Measurements from ENCODE around the gene RAC2.
"Not testable (repeated sequence)": the region's sequence is repeated elsewhere in the genome, so short reads cannot be mapped to it uniquely, and the experiment has no call there.

The RAC2 gene

DNA sequence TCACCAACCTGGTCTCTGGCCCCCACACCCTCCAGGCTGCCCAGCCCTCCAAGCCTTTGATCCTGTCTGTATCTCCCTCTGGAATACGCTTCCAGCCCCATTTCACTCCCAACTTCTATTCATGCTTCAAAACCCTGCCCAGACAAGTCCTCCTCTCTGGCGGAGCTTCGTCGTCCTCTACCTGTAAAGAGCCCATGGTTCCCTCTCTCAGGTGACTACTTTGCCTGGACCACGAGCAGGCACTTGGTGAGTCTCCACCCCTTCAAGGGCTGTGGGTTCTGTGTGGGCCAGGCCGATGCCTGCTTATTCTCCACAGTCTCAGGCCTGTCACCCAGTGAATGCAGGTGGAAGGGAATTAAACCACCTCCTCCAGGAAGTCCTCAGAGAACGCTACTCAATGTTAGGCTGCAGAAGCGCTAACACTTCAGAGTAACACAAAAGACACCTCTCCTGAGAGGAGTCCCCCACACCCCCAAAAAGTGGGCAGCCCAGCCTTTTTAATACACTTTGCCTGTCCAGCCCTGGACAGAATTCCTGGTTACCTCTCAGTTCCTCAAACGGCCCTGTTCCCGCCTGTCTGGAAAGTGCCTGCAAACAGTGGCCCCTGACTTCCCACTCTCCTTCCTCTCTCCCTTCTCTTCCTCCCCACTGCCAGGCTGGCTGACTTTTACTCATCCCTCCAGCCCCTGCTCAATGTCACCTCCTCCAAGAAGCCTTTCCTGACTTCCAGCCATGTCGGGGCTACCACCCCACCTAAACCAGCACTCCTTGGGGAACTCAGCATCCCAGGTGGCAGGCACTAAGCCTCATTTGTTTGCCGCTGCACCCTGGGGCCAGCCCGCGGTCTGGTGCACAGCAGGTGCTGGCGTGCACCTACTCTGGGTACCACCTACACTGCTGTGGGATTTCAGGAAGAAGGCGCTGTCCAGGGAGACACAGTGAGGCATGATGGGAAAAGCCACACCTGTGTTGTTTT lies 9.0 kb downstream of the RAC2 start:
- peak overlapping the region; percentile 16; the same call in 1 of the 2 replicates for H3K4me2 ChIP-seq (ENCODE audit: low read depth, low read length)
- peak overlapping the region; percentile 34; the same call in 1 of the 2 replicates for H3K27ac ChIP-seq (ENCODE audit: low read length)
- no peaks in the 10 kb centered on the region for H3K9me2 ChIP-seq (replicated peaks; ENCODE audit: insufficient read depth, low read length)
- H4K20me1 ChIP-seq (ENCODE audit: insufficient read depth, low read length) = 0 out of 2 replicates have a peak, but pooled peaks cover 4% of the 10 kb centered on the region
- no peak for DNase-seq
- H3F3A ChIP-seq (ENCODE audit: insufficient read depth, low read length) = peaks cover 78% of the 10 kb centered on the region
- H3K9me3 ChIP-seq (replicated peaks; ENCODE audit: insufficient read depth, low read length) = no peaks in the 10 kb centered on the region
- H3K36me3 ChIP-seq (replicated peaks; ENCODE audit: insufficient read depth, low read length) = 0 out of 2 replicates have a peak, but pooled peaks cover 5% of the 10 kb centered on the region
- no peak overlapping the region for H3K9ac ChIP-seq (ENCODE audit: low read length)
- TF ChIP-seq EZH2phosphoT487 (IDR thresholded peaks at IDR 0.05; ENCODE audit: low read length) (no peak), EZH2 (optimal IDR thresholded peaks at IDR 0.05; ENCODE audit: low read depth, low read length) (no peak)
- TF ChIP-seq, protein P1, sequence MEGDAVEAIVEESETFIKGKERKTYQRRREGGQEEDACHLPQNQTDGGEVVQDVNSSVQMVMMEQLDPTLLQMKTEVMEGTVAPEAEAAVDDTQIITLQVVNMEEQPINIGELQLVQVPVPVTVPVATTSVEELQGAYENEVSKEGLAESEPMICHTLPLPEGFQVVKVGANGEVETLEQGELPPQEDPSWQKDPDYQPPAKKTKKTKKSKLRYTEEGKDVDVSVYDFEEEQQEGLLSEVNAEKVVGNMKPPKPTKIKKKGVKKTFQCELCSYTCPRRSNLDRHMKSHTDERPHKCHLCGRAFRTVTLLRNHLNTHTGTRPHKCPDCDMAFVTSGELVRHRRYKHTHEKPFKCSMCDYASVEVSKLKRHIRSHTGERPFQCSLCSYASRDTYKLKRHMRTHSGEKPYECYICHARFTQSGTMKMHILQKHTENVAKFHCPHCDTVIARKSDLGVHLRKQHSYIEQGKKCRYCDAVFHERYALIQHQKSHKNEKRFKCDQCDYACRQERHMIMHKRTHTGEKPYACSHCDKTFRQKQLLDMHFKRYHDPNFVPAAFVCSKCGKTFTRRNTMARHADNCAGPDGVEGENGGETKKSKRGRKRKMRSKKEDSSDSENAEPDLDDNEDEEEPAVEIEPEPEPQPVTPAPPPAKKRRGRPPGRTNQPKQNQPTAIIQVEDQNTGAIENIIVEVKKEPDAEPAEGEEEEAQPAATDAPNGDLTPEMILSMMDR (IDR thresholded peaks at IDR 0.05; ENCODE audit: low read length) = no peak
- no peak overlapping the region for H2AFZ ChIP-seq (ENCODE audit: low read length)
- H3K4me1 ChIP-seq (ENCODE audit: low read length) = peaks cover 88% of the 10 kb centered on the region
- H3K4me3 ChIP-seq (ENCODE audit: low read length) = no peak overlapping the region
- peaks cover 88% of the 10 kb centered on the region for H3K79me2 ChIP-seq (ENCODE audit: low read length)
- no peaks in the 10 kb centered on the region for H3K27me3 ChIP-seq (replicated peaks; ENCODE audit: insufficient read depth, low read length)

DNA sequence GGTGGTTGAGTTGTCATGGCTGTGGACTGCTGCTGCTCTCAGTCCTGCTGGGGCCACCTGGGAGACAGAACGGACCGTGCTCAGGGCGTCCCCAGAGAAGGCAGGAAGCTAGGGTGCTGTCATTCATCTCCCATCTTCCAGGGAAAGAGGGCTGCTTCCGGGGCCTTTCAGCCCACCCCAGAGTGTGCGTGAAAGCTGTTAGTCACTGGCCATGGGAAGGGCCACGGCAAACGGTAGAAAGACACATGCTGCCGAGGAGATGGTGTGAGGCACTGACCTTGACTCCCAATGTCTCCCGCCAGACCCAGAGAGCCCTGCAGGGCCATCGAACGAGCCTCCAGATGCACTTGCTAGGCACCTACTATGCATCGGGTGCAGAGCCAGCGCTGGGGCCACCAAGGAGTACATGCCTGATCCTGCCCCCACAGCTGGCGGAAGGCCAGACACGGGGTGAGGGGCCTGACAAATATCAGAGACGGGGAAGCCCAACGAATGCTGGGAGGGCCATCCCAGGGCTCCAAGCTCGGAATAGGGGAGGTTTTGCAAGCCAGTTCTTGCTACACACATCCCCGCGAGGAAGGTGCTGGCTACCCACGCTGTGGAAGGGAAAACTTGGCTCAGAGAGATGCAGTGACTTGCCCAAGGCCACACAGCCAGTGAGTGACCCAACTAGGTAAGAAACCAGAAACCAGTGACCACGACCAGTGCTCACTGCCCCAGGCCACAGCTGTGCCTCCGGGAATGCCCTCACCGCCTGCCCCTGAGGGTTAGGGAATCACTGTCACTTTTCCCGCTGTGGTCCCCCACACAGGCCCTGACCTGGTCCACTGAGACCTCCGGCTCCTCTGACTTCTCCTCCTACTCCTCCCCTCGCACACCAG lies 10.1 kb downstream of the RAC2 start:
- Histone ChIP-seq H3K9ac (ENCODE audit: low read length) (no peak overlapping the region), H3K36me3 (replicated peaks; ENCODE audit: insufficient read depth, low read length) (peaks cover 9% of the 10 kb centered on the region; the same call in 1 of the 2 replicates), H3K27ac (ENCODE audit: low read length) (peak overlapping the region; percentile 34; the same call in 1 of the 2 replicates), H3K4me2 (ENCODE audit: low read depth, low read length) (no peak overlapping the region), H3K4me1 (ENCODE audit: low read length) (peaks cover 89% of the 10 kb centered on the region), H2AFZ (ENCODE audit: low read length) (no peak overlapping the region), H3K9me3 (replicated peaks; ENCODE audit: insufficient read depth, low read length) (no peaks in the 10 kb centered on the region), H3K4me3 (ENCODE audit: low read length) (no peak overlapping the region), H3K27me3 (replicated peaks; ENCODE audit: insufficient read depth, low read length) (no peaks in the 10 kb centered on the region), H3K9me2 (replicated peaks; ENCODE audit: insufficient read depth, low read length) (no peaks in the 10 kb centered on the region), H3K79me2 (ENCODE audit: low read length) (peaks cover 88% of the 10 kb centered on the region), H3F3A (ENCODE audit: insufficient read depth, low read length) (peaks cover 78% of the 10 kb centered on the region), H4K20me1 (ENCODE audit: insufficient read depth, low read length) (0 out of 2 replicates have a peak, but pooled peaks cover 2% of the 10 kb centered on the region)
- DNase-seq = no peak
- TF ChIP-seq EZH2 (optimal IDR thresholded peaks at IDR 0.05; ENCODE audit: low read depth, low read length) (no peak), EZH2phosphoT487 (IDR thresholded peaks at IDR 0.05; ENCODE audit: low read length) (no peak)
- TF ChIP-seq, protein P1 (IDR thresholded peaks at IDR 0.05; ENCODE audit: low read length) = no peak

- not testable (repeated sequence) for H3K27me3 ChIP-seq (replicated peaks; ENCODE audit: insufficient read depth, low read length); H3K9ac ChIP-seq (ENCODE audit: low read length); H3K4me3 ChIP-seq (ENCODE audit: low read length); DNase-seq; H3K9me2 ChIP-seq (replicated peaks; ENCODE audit: insufficient read depth, low read length); H3K9me3 ChIP-seq (replicated peaks; ENCODE audit: insufficient read depth, low read length); H4K20me1 ChIP-seq (ENCODE audit: insufficient read depth, low read length); H2AFZ ChIP-seq (ENCODE audit: low read length); H3K4me2 ChIP-seq (ENCODE audit: low read depth, low read length)
- peaks cover 88% of the 10 kb centered on the region for H3K79me2 ChIP-seq (ENCODE audit: low read length)
- peaks cover 90% of the 10 kb centered on the region for H3K4me1 ChIP-seq (ENCODE audit: low read length)
- peaks cover 79% of the 10 kb centered on the region for H3F3A ChIP-seq (ENCODE audit: insufficient read depth, low read length)
- peak overlapping the region; percentile 10; the same call in 1 of the 2 replicates for H3K27ac ChIP-seq (ENCODE audit: low read length)
- H3K36me3 ChIP-seq (replicated peaks; ENCODE audit: insufficient read depth, low read length) = peaks cover 14% of the 10 kb centered on the region; the same call in 1 of the 2 replicates
These were observed 10.7 kb downstream of the RAC2 start for GRCh38 chr22:37233371-37233750.

Data from MM.1S (cell line).